ENCODE measurements around the gene DYNLT1.
"Not testable (repeated sequence)": the region's sequence is repeated elsewhere in the genome, so short reads cannot be mapped to it uniquely, and the experiment has no call there.

The DYNLT1 gene

GRCh38 chr6:158672726-158673125 is 28.2 kb upstream of the DYNLT1 start:
- no peak overlapping the region for H2AFZ ChIP-seq (ENCODE audit: low read depth, low read length)
- no peaks in the 10 kb centered on the region for H3K4me1 ChIP-seq (ENCODE audit: insufficient read depth, low read length)
- H3K4me3 ChIP-seq (ENCODE audit: low read length): no peak overlapping the region
- H3K36me3 ChIP-seq (ENCODE audit: insufficient read depth, low read length): no peaks in the 10 kb centered on the region
- no peaks in the 10 kb centered on the region for H3K9me3 ChIP-seq (ENCODE audit: low read length)
- H3K27me3 ChIP-seq (ENCODE audit: insufficient read depth, low read length): peaks cover 8% of the 10 kb centered on the region

DNA sequence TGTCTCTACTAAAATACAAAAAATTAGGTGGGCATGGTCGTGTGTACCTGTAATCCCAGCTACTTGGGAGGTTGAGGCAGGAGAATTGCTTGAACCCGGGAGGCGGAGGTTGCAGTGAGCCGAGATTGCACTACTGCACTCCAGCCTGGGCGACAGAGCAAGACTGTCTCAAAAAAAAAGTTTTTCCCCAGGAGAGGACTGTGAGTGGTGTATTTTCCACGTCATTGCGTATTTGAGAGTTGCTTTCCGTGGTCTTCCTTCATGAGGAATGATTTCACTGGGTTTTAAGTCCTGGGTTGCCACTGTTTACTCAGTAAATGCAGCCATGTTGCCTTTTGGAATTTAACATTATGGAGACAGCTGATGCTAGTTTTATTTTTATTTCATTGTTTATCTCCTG is 27.6 kb upstream of the DYNLT1 start:
- peaks cover 14% of the 10 kb centered on the region for H3K27me3 ChIP-seq (ENCODE audit: insufficient read depth, low read length)
- H3K36me3 ChIP-seq (ENCODE audit: insufficient read depth, low read length); H2AFZ ChIP-seq (ENCODE audit: low read depth, low read length); H3K4me3 ChIP-seq (ENCODE audit: low read length); H3K9me3 ChIP-seq (ENCODE audit: low read length); H3K4me1 ChIP-seq (ENCODE audit: insufficient read depth, low read length): not testable (repeated sequence)

DNA sequence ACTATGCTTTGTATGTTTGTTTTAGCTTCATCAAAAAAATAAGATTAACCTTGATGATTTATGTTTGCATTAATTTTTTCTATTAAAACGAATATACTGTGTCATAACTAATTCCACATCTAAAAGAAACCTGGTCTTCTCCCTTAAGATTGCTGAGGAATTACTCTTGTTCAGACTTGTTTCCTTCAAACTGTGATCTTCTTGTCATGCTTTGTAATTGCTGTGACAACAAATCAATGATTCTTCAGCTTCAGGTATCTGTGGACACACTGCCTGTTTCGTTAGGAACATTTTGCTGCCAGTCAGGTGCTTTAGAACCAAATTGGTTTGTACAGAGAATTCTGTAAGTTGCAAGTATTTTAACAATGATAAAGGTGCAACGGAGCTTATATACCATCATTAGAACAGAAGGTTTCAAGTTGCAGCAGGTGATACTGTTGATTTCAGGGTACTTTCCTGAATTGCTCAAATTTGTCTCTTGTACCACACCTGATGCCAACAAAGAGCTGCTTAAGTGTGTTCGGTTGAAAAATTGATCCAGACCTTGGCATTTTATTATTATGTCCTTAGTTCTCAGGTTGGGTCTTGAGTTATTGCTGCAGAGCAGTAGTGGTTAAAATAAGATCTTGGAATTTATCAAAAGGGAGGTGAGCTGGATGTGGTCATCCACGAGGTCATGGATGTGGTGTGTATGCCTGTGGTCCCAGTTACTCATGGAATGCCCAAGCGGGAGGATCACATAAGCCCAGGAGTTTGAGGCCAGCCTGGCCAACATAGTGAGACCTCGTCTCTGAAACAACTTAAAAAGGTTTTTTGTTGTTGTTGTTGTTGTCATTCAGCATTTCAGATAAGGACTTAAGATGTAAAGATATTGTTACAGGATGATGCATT is 24.8 kb upstream of the DYNLT1 start:
- Histone ChIP-seq H3K4me1 (ENCODE audit: insufficient read depth, low read length) (no peaks in the 10 kb centered on the region), H2AFZ (ENCODE audit: low read depth, low read length) (no peak overlapping the region), H3K9me3 (ENCODE audit: low read length) (no peaks in the 10 kb centered on the region), H3K27me3 (ENCODE audit: insufficient read depth, low read length) (peaks cover 28% of the 10 kb centered on the region), H3K4me3 (ENCODE audit: low read length) (no peak overlapping the region), H3K36me3 (ENCODE audit: insufficient read depth, low read length) (no peaks in the 10 kb centered on the region)

- Histone ChIP-seq H2AFZ (ENCODE audit: low read depth, low read length) (no peak overlapping the region), H3K4me1 (ENCODE audit: insufficient read depth, low read length) (no peaks in the 10 kb centered on the region), H3K27me3 (ENCODE audit: insufficient read depth, low read length) (peaks cover 31% of the 10 kb centered on the region), H3K36me3 (ENCODE audit: insufficient read depth, low read length) (no peaks in the 10 kb centered on the region), H3K9me3 (ENCODE audit: low read length) (no peaks in the 10 kb centered on the region), H3K4me3 (ENCODE audit: low read length) (no peak overlapping the region)
Observed at GRCh38 chr6:158668707-158669103, 24.2 kb upstream of the DYNLT1 start.

DNA sequence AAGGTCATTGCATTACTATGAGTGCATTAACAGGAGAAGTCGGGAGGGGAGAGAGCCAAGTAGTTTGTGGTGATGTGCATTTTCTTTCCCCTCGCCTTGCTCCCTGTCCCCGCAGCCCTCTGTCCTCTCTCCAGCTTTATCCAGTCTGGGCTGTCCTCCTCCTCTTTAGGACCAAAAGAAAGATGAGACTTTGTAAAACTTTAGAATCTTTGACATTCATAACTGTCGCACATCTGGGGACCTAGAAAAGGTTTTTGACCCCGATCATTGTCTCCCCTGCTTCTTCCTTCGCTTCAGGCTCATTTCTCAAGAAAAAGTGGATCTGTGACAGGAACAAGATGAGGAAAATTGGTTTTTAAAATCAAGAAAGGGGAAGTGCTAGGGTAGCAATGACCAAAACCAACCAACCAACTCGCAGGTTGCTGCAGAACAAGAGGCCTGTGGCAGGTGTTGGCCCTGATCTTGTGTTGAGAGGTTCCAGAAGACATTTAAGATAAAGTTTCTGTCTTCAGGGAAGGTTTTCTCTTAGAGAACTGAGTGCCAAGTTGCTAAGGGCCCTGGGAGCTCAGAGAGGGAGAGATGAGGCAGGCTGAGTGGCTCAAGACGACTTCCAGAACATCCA is 22.9 kb upstream of the DYNLT1 start:
- H3K4me3 ChIP-seq (ENCODE audit: low read length): no peak overlapping the region
- H3K9me3 ChIP-seq (ENCODE audit: low read length): no peaks in the 10 kb centered on the region
- no peak overlapping the region for H2AFZ ChIP-seq (ENCODE audit: low read depth, low read length)
- peaks cover 4% of the 10 kb centered on the region for H3K4me1 ChIP-seq (ENCODE audit: insufficient read depth, low read length)
- H3K36me3 ChIP-seq (ENCODE audit: insufficient read depth, low read length): no peaks in the 10 kb centered on the region
- peaks cover 44% of the 10 kb centered on the region for H3K27me3 ChIP-seq (ENCODE audit: insufficient read depth, low read length)

DNA sequence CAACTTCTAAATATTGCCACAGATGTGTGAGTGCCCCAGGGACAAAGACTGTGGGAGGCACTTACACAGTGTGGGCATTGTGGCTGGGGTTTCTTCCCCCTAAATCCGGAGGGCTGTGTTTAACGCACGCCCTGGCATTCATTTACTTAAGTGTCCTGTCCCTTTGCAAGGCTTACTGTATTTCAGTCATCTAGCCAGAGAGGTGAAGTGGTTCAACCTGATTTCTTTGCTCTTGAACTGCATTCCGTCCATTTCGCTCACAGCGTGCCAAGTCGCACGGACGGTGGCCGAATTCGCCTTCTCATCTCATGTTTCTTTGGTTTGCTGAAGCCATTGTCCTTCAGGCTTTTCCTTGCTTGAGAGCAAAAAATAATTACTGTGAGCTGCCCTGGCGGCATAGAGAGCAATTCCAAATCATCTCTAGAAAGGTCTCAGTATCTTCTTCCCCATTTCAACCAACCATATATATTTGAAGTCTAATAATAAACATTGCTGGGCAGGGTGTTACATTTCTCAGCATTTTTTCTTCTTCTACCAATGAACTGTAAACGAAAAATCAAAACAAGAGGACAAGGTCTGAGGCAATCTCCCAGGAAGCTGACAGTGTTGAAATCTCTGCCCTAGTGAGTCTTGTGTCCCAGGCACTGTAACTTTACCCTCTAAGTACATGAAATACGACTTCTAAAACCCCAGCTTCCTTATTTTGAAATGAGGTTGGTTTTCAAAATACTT is 22.3 kb upstream of the DYNLT1 start:
- Histone ChIP-seq H3K27me3 (ENCODE audit: insufficient read depth, low read length) (peaks cover 45% of the 10 kb centered on the region), H3K9me3 (ENCODE audit: low read length) (no peaks in the 10 kb centered on the region), H2AFZ (ENCODE audit: low read depth, low read length) (no peak overlapping the region), H3K4me1 (ENCODE audit: insufficient read depth, low read length) (peaks cover 4% of the 10 kb centered on the region), H3K4me3 (ENCODE audit: low read length) (no peak overlapping the region), H3K36me3 (ENCODE audit: insufficient read depth, low read length) (no peaks in the 10 kb centered on the region)

GRCh38 chr6:158665332-158665731 is 20.8 kb upstream of the DYNLT1 start:
- Histone ChIP-seq H2AFZ (ENCODE audit: low read depth, low read length) (no peak overlapping the region), H3K9me3 (ENCODE audit: low read length) (no peaks in the 10 kb centered on the region), H3K36me3 (ENCODE audit: insufficient read depth, low read length) (no peaks in the 10 kb centered on the region), H3K27me3 (ENCODE audit: insufficient read depth, low read length) (peaks cover 45% of the 10 kb centered on the region), H3K4me1 (ENCODE audit: insufficient read depth, low read length) (peaks cover 4% of the 10 kb centered on the region), H3K4me3 (ENCODE audit: low read length) (no peak overlapping the region)

GRCh38 chr6:158663625-158664165 is 19.2 kb upstream of the DYNLT1 start:
- Histone ChIP-seq H3K9me3 (ENCODE audit: low read length) (no peaks in the 10 kb centered on the region), H3K27me3 (ENCODE audit: insufficient read depth, low read length) (peaks cover 41% of the 10 kb centered on the region), H3K4me3 (ENCODE audit: low read length) (no peak overlapping the region), H3K36me3 (ENCODE audit: insufficient read depth, low read length) (no peaks in the 10 kb centered on the region), H3K4me1 (ENCODE audit: insufficient read depth, low read length) (peaks cover 4% of the 10 kb centered on the region), H2AFZ (ENCODE audit: low read depth, low read length) (no peak overlapping the region)

GRCh38 chr6:158662954-158663624 is 18.5 kb upstream of the DYNLT1 start:
- no peaks in the 10 kb centered on the region for H3K9me3 ChIP-seq (ENCODE audit: low read length)
- no peaks in the 10 kb centered on the region for H3K36me3 ChIP-seq (ENCODE audit: insufficient read depth, low read length)
- H3K4me1 ChIP-seq (ENCODE audit: insufficient read depth, low read length): peaks cover 4% of the 10 kb centered on the region
- no peak overlapping the region for H2AFZ ChIP-seq (ENCODE audit: low read depth, low read length)
- H3K4me3 ChIP-seq (ENCODE audit: low read length): no peak overlapping the region
- peaks cover 38% of the 10 kb centered on the region for H3K27me3 ChIP-seq (ENCODE audit: insufficient read depth, low read length)

GRCh38 chr6:158662607-158662953 is 18.0 kb upstream of the DYNLT1 start:
- no peaks in the 10 kb centered on the region for H3K36me3 ChIP-seq (ENCODE audit: insufficient read depth, low read length)
- no peak overlapping the region for H3K4me3 ChIP-seq (ENCODE audit: low read length)
- no peak overlapping the region for H2AFZ ChIP-seq (ENCODE audit: low read depth, low read length)
- peaks cover 35% of the 10 kb centered on the region for H3K27me3 ChIP-seq (ENCODE audit: insufficient read depth, low read length)
- no peaks in the 10 kb centered on the region for H3K9me3 ChIP-seq (ENCODE audit: low read length)
- peaks cover 4% of the 10 kb centered on the region for H3K4me1 ChIP-seq (ENCODE audit: insufficient read depth, low read length)

GRCh38 chr6:158661156-158661685 is 16.7 kb upstream of the DYNLT1 start:
- Histone ChIP-seq H3K4me1 (ENCODE audit: insufficient read depth, low read length) (peaks cover 4% of the 10 kb centered on the region), H2AFZ (ENCODE audit: low read depth, low read length) (no peak overlapping the region), H3K27me3 (ENCODE audit: insufficient read depth, low read length) (peaks cover 25% of the 10 kb centered on the region), H3K9me3 (ENCODE audit: low read length) (no peaks in the 10 kb centered on the region), H3K4me3 (ENCODE audit: low read length) (no peak overlapping the region), H3K36me3 (ENCODE audit: insufficient read depth, low read length) (no peaks in the 10 kb centered on the region)

DNA sequence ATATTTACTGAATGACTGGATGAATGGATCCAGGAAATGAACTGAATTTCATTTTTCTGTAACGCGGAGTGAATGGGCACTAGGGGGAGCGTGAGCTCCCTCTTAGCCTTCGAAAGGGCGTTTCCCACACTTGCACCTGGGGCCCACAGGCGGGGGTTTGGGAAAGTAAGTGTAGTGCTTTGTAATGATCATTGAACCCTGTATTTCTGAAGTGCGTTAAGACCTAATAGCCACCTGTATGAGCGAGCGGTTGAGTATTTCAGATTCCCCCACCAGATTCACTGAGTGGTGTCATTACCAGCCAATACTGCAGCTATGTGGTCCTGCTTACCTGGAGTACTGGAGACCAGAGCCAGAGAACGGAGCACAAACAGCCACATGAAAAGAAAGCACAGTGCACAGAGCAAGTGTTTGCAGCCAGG is 15.8 kb upstream of the DYNLT1 start:
- Histone ChIP-seq H3K36me3 (ENCODE audit: insufficient read depth, low read length) (no peaks in the 10 kb centered on the region), H2AFZ (ENCODE audit: low read depth, low read length) (no peak overlapping the region), H3K4me1 (ENCODE audit: insufficient read depth, low read length) (peaks cover 4% of the 10 kb centered on the region), H3K9me3 (ENCODE audit: low read length) (no peaks in the 10 kb centered on the region), H3K27me3 (ENCODE audit: insufficient read depth, low read length) (peaks cover 25% of the 10 kb centered on the region), H3K4me3 (ENCODE audit: low read length) (no peak overlapping the region)

All from neuron (in vitro differentiated cells).